NCI-H82 treated with DMSO at 0.1 percent for 48 hours (cell line): ENCODE data around the gene RBBP4.
A peak's percentile ranks its signal among the peaks of the same experiment; 100 is the strongest.
"Not testable (repeated sequence)": the region's sequence is repeated elsewhere in the genome, so short reads cannot be mapped to it uniquely, and the experiment has no call there.

Experiments
- DNase-seq: peaks from one replicate; lab custom pipeline; 2025; ENCODE audit not compliant: unreplicated experiment; lab: John Stamatoyannopoulos, UW

The RBBP4 gene

GRCh38 chr1:32650752-32651460, at the start of gene RBBP4:
RBBP4 (plus strand) TSS chr1:32651208; CDS start chr1:32651307, 99 bp downstream.
- DNase-seq: peak; percentile 98

DNA sequence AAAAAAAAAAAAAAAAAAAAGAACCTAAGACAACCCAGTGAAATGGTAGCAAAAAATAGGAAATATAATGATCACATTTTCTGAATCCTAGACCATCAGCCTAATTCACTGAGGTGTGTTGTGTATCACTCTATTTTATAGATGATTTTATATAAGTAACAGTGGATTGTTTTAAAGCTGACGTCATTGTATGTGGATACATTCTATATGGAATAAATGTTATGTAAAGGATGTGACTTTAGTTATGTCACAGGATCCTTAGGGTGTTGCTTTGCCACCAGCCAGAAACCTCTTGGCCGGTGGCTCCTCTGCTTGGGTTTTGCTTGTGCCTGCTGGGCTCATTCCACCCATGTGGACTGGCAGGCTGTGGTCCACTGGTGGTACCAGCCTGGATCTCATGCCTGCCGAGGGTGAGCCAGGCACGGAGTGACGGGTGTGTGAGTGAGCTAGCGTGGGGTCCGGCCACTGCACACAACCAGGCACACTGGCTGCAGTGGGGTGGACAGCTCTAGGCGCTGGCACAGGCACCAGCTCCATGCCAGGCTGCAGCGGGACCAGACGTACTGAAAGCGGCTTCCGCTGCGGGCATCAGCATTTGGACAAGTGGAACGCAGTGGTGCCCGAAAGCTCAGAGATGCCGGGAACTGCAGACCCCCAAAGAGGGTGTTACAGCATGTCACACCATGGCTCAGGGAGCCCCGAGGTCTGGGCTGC, 45.1 kb upstream of the RBBP4 start:
- DNase-seq: no peak

GRCh38 chr1:32606565-32607371, 44.2 kb upstream of the RBBP4 start:
- DNase-seq: no peak

GRCh38 chr1:32609180-32609579, 41.8 kb upstream of the RBBP4 start:
- no peak for DNase-seq

- no peak for DNase-seq
These were observed 39.2 kb upstream of the RBBP4 start for GRCh38 chr1:32611859-32612188.

- DNase-seq: peak; percentile 45
These were observed 38.7 kb upstream of the RBBP4 start for GRCh38 chr1:32612189-32612881.

GRCh38 chr1:32613472-32613871, 37.5 kb upstream of the RBBP4 start:
- no peak for DNase-seq

- DNase-seq: peak; percentile 8
These were observed 32.3 kb upstream of the RBBP4 start for GRCh38 chr1:32618673-32619221.

DNA sequence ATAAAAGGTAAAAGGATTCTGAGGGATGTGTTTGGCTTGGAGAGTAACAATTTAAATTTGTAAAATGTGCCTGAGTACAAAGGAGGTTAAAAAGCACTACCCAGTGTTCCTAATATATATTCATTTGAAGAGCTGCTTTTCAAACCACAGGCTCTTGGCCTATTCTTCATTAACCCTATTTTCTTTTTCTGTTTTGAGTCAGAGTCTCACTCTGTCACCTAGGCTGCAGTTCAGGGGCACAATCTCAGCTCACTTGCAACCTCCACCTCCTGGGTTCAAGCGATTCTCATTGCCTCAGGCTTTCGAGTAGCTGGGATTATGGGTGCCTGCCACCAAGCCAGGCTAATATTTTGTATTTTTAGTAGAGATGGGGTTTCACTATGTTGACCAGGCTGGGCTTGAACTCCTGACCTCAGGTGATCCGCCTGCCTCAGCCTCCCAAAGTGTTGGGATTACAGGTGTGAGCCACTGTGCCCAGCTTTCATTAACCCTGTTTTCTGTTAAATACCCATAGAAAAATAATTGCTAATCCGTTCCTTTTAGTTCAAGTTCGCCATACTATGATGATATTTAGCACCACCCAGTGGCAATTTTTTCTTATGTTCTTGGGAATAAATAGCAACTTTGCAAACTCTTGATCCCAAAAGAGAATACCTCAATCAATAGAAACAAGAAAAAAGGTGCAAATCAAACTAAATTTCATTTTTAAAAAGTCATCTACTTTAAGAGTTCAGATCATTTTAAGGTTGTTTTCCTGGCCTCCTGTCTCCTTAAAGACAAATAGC, 31.1 kb upstream of the RBBP4 start:
- DNase-seq: no peak

DNA sequence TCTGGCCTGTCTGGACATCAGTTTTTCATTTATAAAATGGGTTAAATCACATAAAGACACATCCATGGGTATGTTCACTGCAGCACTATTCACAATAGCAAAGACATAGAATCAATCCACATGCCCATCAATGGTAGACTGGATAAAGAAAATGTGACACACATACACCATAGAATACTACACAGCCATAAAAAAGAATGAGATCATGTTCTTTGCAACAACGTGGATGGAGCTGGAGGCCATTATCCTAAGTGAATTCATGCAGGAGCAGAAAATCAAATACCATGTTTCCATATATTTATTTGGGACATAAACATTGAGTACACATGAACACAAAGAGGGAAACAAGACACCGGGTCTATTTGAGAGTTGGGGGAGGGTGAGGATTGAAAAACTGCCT, 28.8 kb upstream of the RBBP4 start:
- no peak for DNase-seq

DNA sequence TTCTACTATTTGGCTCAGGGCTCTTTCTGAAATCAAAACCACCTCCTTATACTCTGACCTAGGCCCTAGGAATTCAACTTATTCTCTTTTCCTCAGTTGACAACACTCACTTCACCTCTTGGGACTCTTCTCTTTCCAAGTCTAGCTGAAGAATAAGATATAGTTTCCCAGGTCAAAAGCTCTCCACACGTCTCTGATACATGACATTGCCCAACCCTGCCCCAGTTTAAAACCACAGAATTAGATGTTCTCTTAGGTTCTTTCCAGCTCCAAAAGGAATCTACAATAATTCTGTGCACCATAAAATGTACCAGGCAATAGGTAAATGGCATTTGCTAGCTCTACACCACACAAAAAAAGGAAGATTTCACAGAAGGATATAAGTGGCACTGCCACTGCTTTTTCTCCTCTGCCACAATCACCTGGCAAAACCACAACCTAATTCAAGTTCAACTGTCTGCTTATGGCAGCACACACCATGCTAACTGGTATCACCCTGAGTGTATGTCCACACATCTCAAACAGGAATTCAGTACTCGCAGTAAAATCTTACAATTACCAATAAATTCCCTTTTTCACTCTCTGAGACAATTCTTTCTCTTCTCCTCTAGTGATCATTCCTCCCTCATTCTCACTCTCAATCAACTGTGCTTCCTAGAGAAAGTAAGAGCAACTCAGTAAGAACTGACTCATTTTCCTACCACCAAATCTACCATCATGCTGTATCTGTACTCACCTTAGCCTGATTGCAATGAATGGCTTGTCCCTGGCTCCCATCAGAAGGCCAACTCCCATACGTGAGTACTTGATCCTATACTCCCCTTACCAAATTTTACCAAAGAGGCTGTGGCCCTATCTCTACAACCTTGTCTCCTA, 28.0 kb upstream of the RBBP4 start:
- DNase-seq: no peak

- DNase-seq: no peak
These were observed 27.2 kb upstream of the RBBP4 start for GRCh38 chr1:32623775-32624174.

- DNase-seq: no peak
These were observed 24.8 kb upstream of the RBBP4 start for GRCh38 chr1:32626176-32626575.

- no peak for DNase-seq
These were observed 23.3 kb upstream of the RBBP4 start for GRCh38 chr1:32627596-32628162.

DNA sequence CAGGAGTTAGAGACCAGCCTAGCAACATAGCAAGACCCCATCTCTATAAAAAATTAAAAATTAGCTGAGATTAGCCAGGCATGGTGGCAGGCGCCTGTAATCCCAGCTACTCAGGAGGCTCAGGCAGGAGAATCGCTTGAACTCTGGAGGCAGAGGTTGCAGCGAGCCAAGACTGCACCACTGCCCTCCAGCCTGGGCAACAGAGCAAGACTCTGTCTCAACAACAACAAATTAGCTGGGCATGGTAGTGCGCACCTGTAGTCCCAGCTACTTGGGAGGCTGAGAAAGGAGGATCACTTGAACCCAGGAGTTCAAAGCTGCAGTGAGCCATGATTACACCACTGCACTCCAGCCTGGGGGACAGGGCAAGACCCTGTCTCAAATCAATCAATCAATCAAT, 20.8 kb upstream of the RBBP4 start:
- DNase-seq: not testable (repeated sequence)

DNA sequence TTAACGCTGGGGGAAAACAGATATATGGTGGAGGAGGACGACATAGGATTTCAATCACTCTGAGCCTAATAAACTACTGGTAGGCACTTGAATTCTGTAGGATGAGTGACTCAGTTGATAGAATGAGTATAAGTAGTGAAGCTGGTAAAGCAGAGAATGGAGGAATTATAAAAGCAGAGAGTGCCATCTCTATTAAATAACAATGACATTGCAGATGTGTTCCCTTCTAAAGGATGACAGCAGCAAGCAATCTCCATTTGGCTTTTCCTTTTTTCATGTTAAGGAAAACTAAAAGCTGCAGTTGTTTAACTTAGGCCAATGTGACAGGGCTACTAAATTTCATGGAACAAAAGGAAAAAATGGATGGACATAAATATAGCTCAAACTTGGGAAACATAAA, 18.2 kb upstream of the RBBP4 start:
- DNase-seq: no peak

- no peak for DNase-seq
These were observed 15.3 kb upstream of the RBBP4 start for GRCh38 chr1:32635508-32636277.
